Vagina (tissue), 2 donors: ENCODE measurements around the gene SOCS2. TPM values are rescaled to one million over a fixed set of nuclear protein-coding genes. Genes with fewer than 3 reads are reported as not detected.

Experiments
- DNase-seq, 2 donors: peaks; one replicate each; pipeline ENCODE4 v3.0.0-alpha.2; 2017; ENCODE audit errors: extremely low spot score in 2 of 2
- H3K27ac ChIP-seq: fragments of 200-600 bp; sonication (generic); one replicate; pipeline ENCODE4 v1.5.1; 2019
- H3K27me3 ChIP-seq: fragments of 200-600 bp; sonication (generic); one replicate; pipeline ENCODE4 v1.5.1; 2019
- H3K36me3 ChIP-seq, 2 donors: fragments of 200-600 bp; sonication (generic); one replicate each; pipeline ENCODE4 v1.5.1; 2017 to 2019
- H3K4me1 ChIP-seq: fragments of 200-600 bp; sonication (generic); one replicate; pipeline ENCODE4 v1.5.1; 2019
- H3K4me3 ChIP-seq, 2 donors: fragments of 200-600 bp; sonication (generic); 1 replicate in 1 of 2; 2 replicates in 1 of 2; pipeline ENCODE4 v1.5.1; 2016 to 2019
- H3K9me3 ChIP-seq: fragments of 200-600 bp; sonication (generic); one replicate; pipeline ENCODE4 v1.5.1; 2019
- POLR2A ChIP-seq, 2 donors: fragments of 450-650 bp; IDR thresholded peaks; one replicate each; pipeline ENCODE4 v1.6.1; 2017; ENCODE audit warnings: antibody characterized with exemption in 2 of 2, mild to moderate bottlenecking in 2 of 2, moderate library complexity in 2 of 2
- POLR2AphosphoS5 ChIP-seq, 2 donors: sonication (generic); formaldehyde crosslinking; IDR thresholded peaks; one replicate each; pipeline ENCODE4 v1.9.0; 2017; ENCODE audit warnings: antibody characterized with exemption in 2 of 2, mild to moderate bottlenecking in 2 of 2, low read depth in 1 of 2; ENCODE audit not compliant: insufficient read depth in 1 of 2
- intact Hi-C: fragments of 100-400 bp; cut with DNase I; formaldehyde crosslinking; loops from one replicate; pipeline ENCODE4 v1.15.1; 2023
- total RNA-seq: library from RNA; depleted of rRNA; stranded (reverse); fragments of >200 nt; gene quantifications from one replicate; pipeline ENCODE4 v1.2.3, GENCODE V29; 2016
- TF ChIP-seq, protein P1 (sequence below), 3 experiments: fragments of 450-650 bp in 2 of 3; fragments of 200-600 bp in 1 of 3; sonication (generic) in 1 of 3; IDR thresholded peaks; one replicate each; pipeline ENCODE4 v1.5.1; 2017 to 2019; ENCODE audit warnings: antibody characterized with exemption in 3 of 3, mild to moderate bottlenecking in 2 of 3, moderate library complexity in 2 of 3

SOCS2 gene
- total RNA-seq, 1 donor from 2014 or later, result 79.3 TPM

GRCh38 chr12:93626160-93626559 is 53.7 kb downstream of the SOCS2 start:
- H3K27me3 ChIP-seq, result no peaks in the 10 kb centered on the region
- TF ChIP-seq POLR2AphosphoS5 (IDR thresholded peaks at IDR 0.05; ENCODE audit: insufficient read depth in 1 of 2, low read depth in 1 of 2) (no peak), POLR2A (IDR thresholded peaks at IDR 0.05) (no peak)
- TF ChIP-seq, protein P1, sequence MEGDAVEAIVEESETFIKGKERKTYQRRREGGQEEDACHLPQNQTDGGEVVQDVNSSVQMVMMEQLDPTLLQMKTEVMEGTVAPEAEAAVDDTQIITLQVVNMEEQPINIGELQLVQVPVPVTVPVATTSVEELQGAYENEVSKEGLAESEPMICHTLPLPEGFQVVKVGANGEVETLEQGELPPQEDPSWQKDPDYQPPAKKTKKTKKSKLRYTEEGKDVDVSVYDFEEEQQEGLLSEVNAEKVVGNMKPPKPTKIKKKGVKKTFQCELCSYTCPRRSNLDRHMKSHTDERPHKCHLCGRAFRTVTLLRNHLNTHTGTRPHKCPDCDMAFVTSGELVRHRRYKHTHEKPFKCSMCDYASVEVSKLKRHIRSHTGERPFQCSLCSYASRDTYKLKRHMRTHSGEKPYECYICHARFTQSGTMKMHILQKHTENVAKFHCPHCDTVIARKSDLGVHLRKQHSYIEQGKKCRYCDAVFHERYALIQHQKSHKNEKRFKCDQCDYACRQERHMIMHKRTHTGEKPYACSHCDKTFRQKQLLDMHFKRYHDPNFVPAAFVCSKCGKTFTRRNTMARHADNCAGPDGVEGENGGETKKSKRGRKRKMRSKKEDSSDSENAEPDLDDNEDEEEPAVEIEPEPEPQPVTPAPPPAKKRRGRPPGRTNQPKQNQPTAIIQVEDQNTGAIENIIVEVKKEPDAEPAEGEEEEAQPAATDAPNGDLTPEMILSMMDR (IDR thresholded peaks at IDR 0.05), result no peak
- intact Hi-C loops, result no loop called here
- DNase-seq, result no peak
- H3K9me3 ChIP-seq, result no peaks in the 10 kb centered on the region
- peak overlapping the region; percentile 69 for H3K27ac ChIP-seq
- H3K36me3 ChIP-seq, result no peaks in the 10 kb centered on the region
- H3K4me3 ChIP-seq, result no peak overlapping the region
- H3K4me1 ChIP-seq, result peaks cover 9% of the 10 kb centered on the region

Other genes starting within 250 kb of the SOCS2 start
- 37.1 TPM for gene NUDT4, start 194.8 kb upstream of the SOCS2 start, total RNA-seq
- gene UBE2N, start 130.7 kb upstream of the SOCS2 start, total RNA-seq, result 52.5 TPM
- 21.4 TPM for gene MRPL42, start 105.2 kb upstream of the SOCS2 start, total RNA-seq
- gene CRADD, start 104.7 kb downstream of the SOCS2 start, total RNA-seq, result 40.8 TPM